GM21723 (cell line): Measurements from ENCODE around the gene CADPS2.

Experiments used
- ATAC-seq: cut with Tn5 transposase; IDR thresholded peaks from one replicate; pipeline ENCODE4 v1.9.1; 2021; ENCODE audit warnings: mild to moderate bottlenecking, moderate library complexity; ENCODE audit not compliant: unreplicated experiment

Gene CADPS2

GRCh38 chr7:122402235-122402634 is 484.0 kb downstream of the CADPS2 start:
- ATAC-seq = no peak

GRCh38 chr7:122397381-122397780 is 488.9 kb downstream of the CADPS2 start:
- no peak for ATAC-seq

- ATAC-seq = no peak
These were observed 491.7 kb downstream of the CADPS2 start for GRCh38 chr7:122394512-122394911.

- ATAC-seq = no peak
These were observed 501.7 kb downstream of the CADPS2 start for GRCh38 chr7:122384528-122384927.

- peak; percentile 78 for ATAC-seq
These were observed 502.3 kb downstream of the CADPS2 start for GRCh38 chr7:122383934-122384333.

GRCh38 chr7:122380992-122381391 is 505.3 kb downstream of the CADPS2 start:
- ATAC-seq = no peak

- ATAC-seq = no peak
These were observed 506.8 kb downstream of the CADPS2 start for GRCh38 chr7:122379491-122379890.

GRCh38 chr7:122369756-122370155 is 516.5 kb downstream of the CADPS2 start:
- ATAC-seq = no peak

GRCh38 chr7:122364761-122365280 is 521.4 kb downstream of the CADPS2 start:
- ATAC-seq = no peak

GRCh38 chr7:122363144-122363543 is 523.1 kb downstream of the CADPS2 start:
- ATAC-seq = no peak

- ATAC-seq = no peak
These were observed 523.8 kb downstream of the CADPS2 start for GRCh38 chr7:122362473-122362872.

- no peak for ATAC-seq
These were observed 531.6 kb downstream of the CADPS2 start for GRCh38 chr7:122354656-122355055.

- no peak for ATAC-seq
These were observed 533.8 kb downstream of the CADPS2 start for GRCh38 chr7:122352454-122352853.

- ATAC-seq = no peak
These were observed 535.6 kb downstream of the CADPS2 start for GRCh38 chr7:122350701-122351100.

- ATAC-seq = no peak
These were observed 542.0 kb downstream of the CADPS2 start for GRCh38 chr7:122344303-122344620.

GRCh38 chr7:122343601-122344302 is 542.5 kb downstream of the CADPS2 start:
- no peak for ATAC-seq

- ATAC-seq = no peak
These were observed 545.8 kb downstream of the CADPS2 start for GRCh38 chr7:122340427-122340826.

- ATAC-seq = no peak
These were observed 546.9 kb downstream of the CADPS2 start for GRCh38 chr7:122339145-122339904.

- ATAC-seq = no peak
These were observed 549.2 kb downstream of the CADPS2 start for GRCh38 chr7:122337011-122337410.

- no peak for ATAC-seq
These were observed 557.0 kb downstream of the CADPS2 start for GRCh38 chr7:122329145-122329802.

- no peak for ATAC-seq
These were observed 558.3 kb downstream of the CADPS2 start for GRCh38 chr7:122327969-122328368.
